A549 (cell line): ENCODE results near the gene CSTPP1.

ENCODE experiments used
- CHD2 ChIP-seq: fragments of 150-350 bp; IDR thresholded peaks from 2 replicates; pipeline ENCODE4 v1.6.1; 2014; ENCODE audit warnings: low read length; ENCODE audit not compliant: partially characterized antibody
- CTCF ChIP-seq: fragments of >200 bp; sonication (Bioruptor Twin); formaldehyde crosslinking; IDR thresholded peaks from 3 replicates; pipeline ENCODE4 v1.5.1; 2016
- JUNB ChIP-seq: fragments of >200 bp; sonication (Bioruptor Twin); formaldehyde crosslinking; IDR thresholded peaks from 2 replicates; pipeline ENCODE4 v1.6.1; 2016
- POLR2A ChIP-seq: IDR thresholded peaks from 2 replicates; pipeline ENCODE4 v1.6.1; 2012; ENCODE audit warnings: mild to moderate bottlenecking, low read length
- RAD21 ChIP-seq, 2 experiments: fragments of >200 bp in 1 of 2; sonication (Bioruptor Twin) in 1 of 2; formaldehyde crosslinking in 1 of 2; IDR thresholded peaks in 1 of 2; conservative IDR thresholded peaks in 1 of 2; 2 replicates in 1 of 2; 3 replicates in 1 of 2; pipeline ENCODE4 v1.6.1; 2012 to 2018; ENCODE audit warnings: inconsistent platforms in 1 of 2

- TF ChIP-seq CTCF (no peak), POLR2A (no peak), JUNB (no peak), CHD2 (no peak), RAD21 (conservative IDR thresholded peaks at IDR 0.05 in 1 of 2, IDR thresholded peaks at IDR 0.05 in 1 of 2) (no peak)
Measured at GRCh38 chr11:47070769-47071168, 134.2 kb downstream of the CSTPP1 start.
